HCT116 (cell line): ENCODE measurements around the gene ERBB3.

Experiments used
- EZH2 ChIP-seq: fragments of 200-600 bp; sonication (generic); IDR thresholded peaks from 2 replicates; pipeline ENCODE4 v1.6.1; 2017; ENCODE audit warnings: antibody characterized with exemption, mixed run types
- JUND ChIP-seq: IDR thresholded peaks from 2 replicates; pipeline ENCODE4 v1.6.1; 2012
- POLR2A ChIP-seq: IDR thresholded peaks from 2 replicates; pipeline ENCODE4 v1.7.0; 2011; ENCODE audit warnings: borderline replicate concordance; ENCODE audit not compliant: insufficient read depth, insufficient read length; ENCODE audit errors: extremely low read depth
- POLR2AphosphoS5 ChIP-seq: IDR thresholded peaks from 2 replicates; pipeline ENCODE4 v1.6.1; 2011; ENCODE audit warnings: mild to moderate bottlenecking, low read depth, low read length, moderate library complexity
- ZFX ChIP-seq: fragments of 450-650 bp; IDR thresholded peaks from 2 replicates; pipeline ENCODE4 v1.6.1; 2017
- TF ChIP-seq, protein P1 (sequence below), 3 experiments: fragments of 200-600 bp in 1 of 3; sonication (generic) in 1 of 3; IDR thresholded peaks in 2 of 3; conservative IDR thresholded peaks in 1 of 3; 2 replicates each; pipeline ENCODE4 v1.5.1; 2012 to 2017; ENCODE audit warnings: low read depth in 2 of 3, low read length in 2 of 3, antibody characterized with exemption in 1 of 3, borderline replicate concordance in 1 of 3, control low read depth in 1 of 3, mild to moderate bottlenecking in 1 of 3, mixed read lengths in 1 of 3, mixed run types in 1 of 3, moderate library complexity in 1 of 3; ENCODE audit not compliant: insufficient read depth in 1 of 3
- TF ChIP-seq, protein P2 (sequence below): IDR thresholded peaks from 2 replicates; pipeline ENCODE4 v1.6.1; 2012
- TF ChIP-seq, protein P3 (sequence below): IDR thresholded peaks from 2 replicates; pipeline ENCODE4 v1.6.1; 2012; ENCODE audit warnings: low read depth
- TF ChIP-seq, protein P4 (sequence below): IDR thresholded peaks from 2 replicates; pipeline ENCODE4 v1.6.1; 2012

DNA sequence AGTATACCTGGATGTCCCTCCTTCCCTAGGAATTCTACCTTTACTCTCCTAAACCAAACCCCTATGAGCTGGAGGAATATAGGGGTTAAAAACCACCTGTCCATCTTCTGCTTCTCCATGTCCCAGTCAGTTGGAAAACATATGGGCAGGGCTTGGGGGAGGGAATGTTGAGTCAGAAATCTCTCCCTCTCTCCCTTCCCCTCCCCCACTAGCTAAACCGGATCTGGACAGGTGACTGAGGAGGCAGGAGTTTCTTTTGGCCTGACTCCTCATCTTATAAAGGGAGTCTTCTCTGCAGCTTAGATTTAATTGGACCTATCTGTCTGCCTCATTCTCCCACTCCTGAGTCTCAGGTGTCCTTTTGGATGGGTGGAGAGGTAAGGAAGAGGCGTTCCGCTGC lies 6.1 kb downstream of the ERBB3 start:
- TF ChIP-seq, protein P1, sequence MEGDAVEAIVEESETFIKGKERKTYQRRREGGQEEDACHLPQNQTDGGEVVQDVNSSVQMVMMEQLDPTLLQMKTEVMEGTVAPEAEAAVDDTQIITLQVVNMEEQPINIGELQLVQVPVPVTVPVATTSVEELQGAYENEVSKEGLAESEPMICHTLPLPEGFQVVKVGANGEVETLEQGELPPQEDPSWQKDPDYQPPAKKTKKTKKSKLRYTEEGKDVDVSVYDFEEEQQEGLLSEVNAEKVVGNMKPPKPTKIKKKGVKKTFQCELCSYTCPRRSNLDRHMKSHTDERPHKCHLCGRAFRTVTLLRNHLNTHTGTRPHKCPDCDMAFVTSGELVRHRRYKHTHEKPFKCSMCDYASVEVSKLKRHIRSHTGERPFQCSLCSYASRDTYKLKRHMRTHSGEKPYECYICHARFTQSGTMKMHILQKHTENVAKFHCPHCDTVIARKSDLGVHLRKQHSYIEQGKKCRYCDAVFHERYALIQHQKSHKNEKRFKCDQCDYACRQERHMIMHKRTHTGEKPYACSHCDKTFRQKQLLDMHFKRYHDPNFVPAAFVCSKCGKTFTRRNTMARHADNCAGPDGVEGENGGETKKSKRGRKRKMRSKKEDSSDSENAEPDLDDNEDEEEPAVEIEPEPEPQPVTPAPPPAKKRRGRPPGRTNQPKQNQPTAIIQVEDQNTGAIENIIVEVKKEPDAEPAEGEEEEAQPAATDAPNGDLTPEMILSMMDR (IDR thresholded peaks at IDR 0.05 in 2 of 3, conservative IDR thresholded peaks at IDR 0.05 in 1 of 3; ENCODE audit: borderline replicate concordance in 1 of 3, insufficient read depth in 1 of 3, low read depth in 2 of 3, low read length in 2 of 3), result no peak
- TF ChIP-seq, protein P2, sequence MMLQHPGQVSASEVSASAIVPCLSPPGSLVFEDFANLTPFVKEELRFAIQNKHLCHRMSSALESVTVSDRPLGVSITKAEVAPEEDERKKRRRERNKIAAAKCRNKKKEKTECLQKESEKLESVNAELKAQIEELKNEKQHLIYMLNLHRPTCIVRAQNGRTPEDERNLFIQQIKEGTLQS, result no peak
- no peak for TF ChIP-seq EZH2
- TF ChIP-seq, protein P3, sequence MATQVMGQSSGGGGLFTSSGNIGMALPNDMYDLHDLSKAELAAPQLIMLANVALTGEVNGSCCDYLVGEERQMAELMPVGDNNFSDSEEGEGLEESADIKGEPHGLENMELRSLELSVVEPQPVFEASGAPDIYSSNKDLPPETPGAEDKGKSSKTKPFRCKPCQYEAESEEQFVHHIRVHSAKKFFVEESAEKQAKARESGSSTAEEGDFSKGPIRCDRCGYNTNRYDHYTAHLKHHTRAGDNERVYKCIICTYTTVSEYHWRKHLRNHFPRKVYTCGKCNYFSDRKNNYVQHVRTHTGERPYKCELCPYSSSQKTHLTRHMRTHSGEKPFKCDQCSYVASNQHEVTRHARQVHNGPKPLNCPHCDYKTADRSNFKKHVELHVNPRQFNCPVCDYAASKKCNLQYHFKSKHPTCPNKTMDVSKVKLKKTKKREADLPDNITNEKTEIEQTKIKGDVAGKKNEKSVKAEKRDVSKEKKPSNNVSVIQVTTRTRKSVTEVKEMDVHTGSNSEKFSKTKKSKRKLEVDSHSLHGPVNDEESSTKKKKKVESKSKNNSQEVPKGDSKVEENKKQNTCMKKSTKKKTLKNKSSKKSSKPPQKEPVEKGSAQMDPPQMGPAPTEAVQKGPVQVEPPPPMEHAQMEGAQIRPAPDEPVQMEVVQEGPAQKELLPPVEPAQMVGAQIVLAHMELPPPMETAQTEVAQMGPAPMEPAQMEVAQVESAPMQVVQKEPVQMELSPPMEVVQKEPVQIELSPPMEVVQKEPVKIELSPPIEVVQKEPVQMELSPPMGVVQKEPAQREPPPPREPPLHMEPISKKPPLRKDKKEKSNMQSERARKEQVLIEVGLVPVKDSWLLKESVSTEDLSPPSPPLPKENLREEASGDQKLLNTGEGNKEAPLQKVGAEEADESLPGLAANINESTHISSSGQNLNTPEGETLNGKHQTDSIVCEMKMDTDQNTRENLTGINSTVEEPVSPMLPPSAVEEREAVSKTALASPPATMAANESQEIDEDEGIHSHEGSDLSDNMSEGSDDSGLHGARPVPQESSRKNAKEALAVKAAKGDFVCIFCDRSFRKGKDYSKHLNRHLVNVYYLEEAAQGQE, result no peak
- no peak for TF ChIP-seq ZFX
- TF ChIP-seq, protein P4, sequence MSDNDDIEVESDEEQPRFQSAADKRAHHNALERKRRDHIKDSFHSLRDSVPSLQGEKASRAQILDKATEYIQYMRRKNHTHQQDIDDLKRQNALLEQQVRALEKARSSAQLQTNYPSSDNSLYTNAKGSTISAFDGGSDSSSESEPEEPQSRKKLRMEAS, result no peak
- TF ChIP-seq POLR2AphosphoS5, result no peak
- no peak for TF ChIP-seq JUND
- TF ChIP-seq POLR2A, result no peak
